Measurements from ENCODE around the gene DNAH14. TPM values are rescaled to one million over a fixed set of nuclear protein-coding genes. Genes with fewer than 3 reads are reported as not detected.

Gene DNAH14
- total RNA-seq, 1 experiment from 2014 or later = 39.7 TPM

- Histone ChIP-seq H2BK20ac (ENCODE audit: low read depth, low read length, poor library complexity, severe bottlenecking) (no peak overlapping the region), H4K91ac (ENCODE audit: insufficient read length, low read depth, low read length) (no peak overlapping the region), H3K79me2 (ENCODE audit: insufficient read depth, low read length) (no peaks in the 10 kb centered on the region), H3K4me1 (ENCODE audit: insufficient read depth, low read length) (no peaks in the 10 kb centered on the region; the same call in 1 of the 2 replicates), H3K9ac (ENCODE audit: extremely low read depth, insufficient read length, low read length) (no peak overlapping the region), H3K79me1 (ENCODE audit: insufficient read depth, low read depth, low read length, poor library complexity, severe bottlenecking) (no peaks in the 10 kb centered on the region), H2BK12ac (ENCODE audit: insufficient read length, low read depth, low read length) (no peak overlapping the region), H3K27ac (ENCODE audit: insufficient read length, low read depth, low read length) (no peak overlapping the region), H3K9me3 (ENCODE audit: control insufficient read depth, low read depth, low read length) (no peaks in the 10 kb centered on the region), H2BK5ac (ENCODE audit: insufficient read length, low read length) (no peak overlapping the region), H3K27me3 (ENCODE audit: insufficient read depth, low read length) (no peaks in the 10 kb centered on the region), H3K4ac (ENCODE audit: low read depth, low read length) (no peak overlapping the region), H4K20me1 (ENCODE audit: control insufficient read depth, insufficient read depth, insufficient read length) (no peaks in the 10 kb centered on the region), H3T11ph (ENCODE audit: low read length) (no peak overlapping the region), H3K18ac (ENCODE audit: insufficient read length, low read depth, low read length) (no peak overlapping the region), H4K8ac (replicated peaks; ENCODE audit: insufficient read length, low read depth, low read length) (no peak overlapping the region), H2BK120ac (ENCODE audit: low read depth, low read length, poor library complexity, severe bottlenecking) (no peak overlapping the region), H2AK5ac (ENCODE audit: insufficient read length, low read length) (no peak overlapping the region), H3K23ac (ENCODE audit: insufficient read length, low read depth, low read length) (no peak overlapping the region), H3K23me2 (ENCODE audit: insufficient read length, low read depth, low read length, poor library complexity, severe bottlenecking) (no peaks in the 10 kb centered on the region), H4K5ac (ENCODE audit: insufficient read length, low read depth, low read length) (no peak overlapping the region), H2BK15ac (ENCODE audit: low read depth, low read length) (no peak overlapping the region), H3K4me2 (ENCODE audit: insufficient read depth, insufficient read length, low read length) (no peak overlapping the region), H3K56ac (ENCODE audit: insufficient read length, low read depth, low read length) (no peak overlapping the region), H3K14ac (ENCODE audit: insufficient read depth, low read length) (no peak overlapping the region), H2AFZ (ENCODE audit: low read length) (no peak overlapping the region)
- Mint-ChIP-seq H3K4me1 (peaks cover 0 to 2% of the 10 kb centered on the region in 2 experiments; a peak in 1 of 4 replicates), H3K36me3 (ENCODE audit: insufficient read depth in 1 of 3, low read depth in 3 of 3) (no peaks in the 10 kb centered on the region; a peak in 2 of 7 replicates), H3K4me3 (no peak overlapping the region), H3K27ac (no peak overlapping the region), H3K27me3 (ENCODE audit: low read depth) (no peaks in the 10 kb centered on the region; the same call in 1 of the 2 replicates), H3K9me3 (0 out of 5 replicates have a peak, but pooled peaks cover 0 to 3% of the 10 kb centered on the region in 2 experiments)
- no peak for TF ChIP-seq CTCF (conservative IDR thresholded peaks at IDR 0.05)
- DNase-seq = no peak
- no CpG with 5 or more reads among the region's 2 CpGs for WGBS (ENCODE audit: extremely low coverage, insufficient read length, low lambda C conversion rate)
Observed at GRCh38 chr1:225225681-225226080, 296.2 kb downstream of the DNAH14 start.
